HEK293 (cell line): ENCODE measurements around the gene TLR10.

Experiments
- CTCF ChIP-seq: fragments of 450-650 bp; formaldehyde crosslinking; IDR thresholded peaks from 2 replicates; pipeline ENCODE4 v1.5.1; 2016; ENCODE audit warnings: missing biosample characterization, missing genetic modification characterization
- KLF10 ChIP-seq: fragments of 450-650 bp; IDR thresholded peaks from 2 replicates; pipeline ENCODE4 v1.5.1; 2018; ENCODE audit warnings: missing biosample characterization, mild to moderate bottlenecking, missing genetic modification characterization
- SCRT1 ChIP-seq: fragments of 450-650 bp; formaldehyde crosslinking; IDR thresholded peaks from 2 replicates; pipeline ENCODE4 v1.5.1; 2016; ENCODE audit warnings: missing biosample characterization, missing genetic modification characterization, borderline replicate concordance
- SCRT2 ChIP-seq: fragments of 450-650 bp; formaldehyde crosslinking; IDR thresholded peaks from 2 replicates; pipeline ENCODE4 v1.5.1; 2016; ENCODE audit warnings: missing biosample characterization, missing genetic modification characterization
- ZNF16 ChIP-seq: fragments of 450-650 bp; formaldehyde crosslinking; IDR thresholded peaks from 2 replicates; pipeline ENCODE4 v1.5.1; 2016; ENCODE audit warnings: low read depth, missing biosample characterization, missing genetic modification characterization
- TF ChIP-seq, protein P1 (sequence below): fragments of 450-650 bp; formaldehyde crosslinking; IDR thresholded peaks from 2 replicates; pipeline ENCODE4 v1.5.1; 2016; ENCODE audit warnings: missing biosample characterization, missing genetic modification characterization
- TF ChIP-seq, protein P2 (sequence below): fragments of 450-650 bp; formaldehyde crosslinking; IDR thresholded peaks from 2 replicates; pipeline ENCODE4 v1.5.1; 2016; ENCODE audit warnings: missing biosample characterization, missing genetic modification characterization

DNA sequence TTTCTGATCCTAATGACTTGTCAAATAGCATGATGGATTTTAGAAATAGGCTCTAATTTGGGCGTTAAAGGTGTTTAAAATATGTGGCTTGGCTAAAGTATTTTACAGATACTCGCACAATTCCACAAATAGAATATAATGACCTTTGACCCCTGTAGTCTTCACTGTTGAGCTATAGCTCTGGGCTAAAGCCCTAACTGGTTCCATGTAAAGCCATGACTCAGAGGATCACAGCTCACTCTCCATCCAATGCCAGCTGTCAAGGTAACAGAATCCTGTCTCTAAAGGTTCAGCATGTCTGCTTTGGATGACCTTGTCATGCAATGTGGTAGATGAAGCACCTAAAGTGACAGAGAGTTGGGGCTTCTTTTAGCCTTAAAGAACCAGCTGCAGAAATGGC lies 42.5 kb downstream of the TLR10 start:
- TF ChIP-seq, protein P1, sequence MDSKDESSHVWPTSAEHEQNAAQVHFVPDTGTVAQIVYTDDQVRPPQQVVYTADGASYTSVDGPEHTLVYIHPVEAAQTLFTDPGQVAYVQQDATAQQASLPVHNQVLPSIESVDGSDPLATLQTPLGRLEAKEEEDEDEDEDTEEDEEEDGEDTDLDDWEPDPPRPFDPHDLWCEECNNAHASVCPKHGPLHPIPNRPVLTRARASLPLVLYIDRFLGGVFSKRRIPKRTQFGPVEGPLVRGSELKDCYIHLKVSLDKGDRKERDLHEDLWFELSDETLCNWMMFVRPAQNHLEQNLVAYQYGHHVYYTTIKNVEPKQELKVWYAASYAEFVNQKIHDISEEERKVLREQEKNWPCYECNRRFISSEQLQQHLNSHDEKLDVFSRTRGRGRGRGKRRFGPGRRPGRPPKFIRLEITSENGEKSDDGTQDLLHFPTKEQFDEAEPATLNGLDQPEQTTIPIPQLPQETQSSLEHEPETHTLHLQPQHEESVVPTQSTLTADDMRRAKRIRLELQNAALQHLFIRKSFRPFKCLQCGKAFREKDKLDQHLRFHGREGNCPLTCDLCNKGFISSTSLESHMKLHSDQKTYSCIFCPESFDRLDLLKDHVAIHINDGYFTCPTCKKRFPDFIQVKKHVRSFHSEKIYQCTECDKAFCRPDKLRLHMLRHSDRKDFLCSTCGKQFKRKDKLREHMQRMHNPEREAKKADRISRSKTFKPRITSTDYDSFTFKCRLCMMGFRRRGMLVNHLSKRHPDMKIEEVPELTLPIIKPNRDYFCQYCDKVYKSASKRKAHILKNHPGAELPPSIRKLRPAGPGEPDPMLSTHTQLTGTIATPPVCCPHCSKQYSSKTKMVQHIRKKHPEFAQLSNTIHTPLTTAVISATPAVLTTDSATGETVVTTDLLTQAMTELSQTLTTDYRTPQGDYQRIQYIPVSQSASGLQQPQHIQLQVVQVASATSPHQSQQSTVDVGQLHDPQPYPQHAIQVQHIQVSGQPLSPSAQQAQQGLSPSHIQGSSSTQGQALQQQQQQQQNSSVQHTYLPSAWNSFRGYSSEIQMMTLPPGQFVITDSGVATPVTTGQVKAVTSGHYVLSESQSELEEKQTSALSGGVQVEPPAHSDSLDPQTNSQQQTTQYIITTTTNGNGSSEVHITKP (tag by site-specific recombination) = no peak
- TF ChIP-seq CTCF (tag by site-specific recombination) (no peak), SCRT1 (tag by site-specific recombination) (no peak), KLF10 (no peak), ZNF16 (no peak), SCRT2 (no peak)
- TF ChIP-seq, protein P2, sequence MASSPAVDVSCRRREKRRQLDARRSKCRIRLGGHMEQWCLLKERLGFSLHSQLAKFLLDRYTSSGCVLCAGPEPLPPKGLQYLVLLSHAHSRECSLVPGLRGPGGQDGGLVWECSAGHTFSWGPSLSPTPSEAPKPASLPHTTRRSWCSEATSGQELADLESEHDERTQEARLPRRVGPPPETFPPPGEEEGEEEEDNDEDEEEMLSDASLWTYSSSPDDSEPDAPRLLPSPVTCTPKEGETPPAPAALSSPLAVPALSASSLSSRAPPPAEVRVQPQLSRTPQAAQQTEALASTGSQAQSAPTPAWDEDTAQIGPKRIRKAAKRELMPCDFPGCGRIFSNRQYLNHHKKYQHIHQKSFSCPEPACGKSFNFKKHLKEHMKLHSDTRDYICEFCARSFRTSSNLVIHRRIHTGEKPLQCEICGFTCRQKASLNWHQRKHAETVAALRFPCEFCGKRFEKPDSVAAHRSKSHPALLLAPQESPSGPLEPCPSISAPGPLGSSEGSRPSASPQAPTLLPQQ = no peak
